ENCODE results near the gene PRMT1. TPM values are rescaled to one million over a fixed set of nuclear protein-coding genes. Genes with fewer than 3 reads are reported as not detected.
"Not testable (repeated sequence)": the region's sequence is repeated elsewhere in the genome, so short reads cannot be mapped to it uniquely, and the experiment has no call there.

Gene PRMT1
- total and polyA plus RNA-seq, 2 donors from 2014 or later = 119 to 131 TPM

DNA sequence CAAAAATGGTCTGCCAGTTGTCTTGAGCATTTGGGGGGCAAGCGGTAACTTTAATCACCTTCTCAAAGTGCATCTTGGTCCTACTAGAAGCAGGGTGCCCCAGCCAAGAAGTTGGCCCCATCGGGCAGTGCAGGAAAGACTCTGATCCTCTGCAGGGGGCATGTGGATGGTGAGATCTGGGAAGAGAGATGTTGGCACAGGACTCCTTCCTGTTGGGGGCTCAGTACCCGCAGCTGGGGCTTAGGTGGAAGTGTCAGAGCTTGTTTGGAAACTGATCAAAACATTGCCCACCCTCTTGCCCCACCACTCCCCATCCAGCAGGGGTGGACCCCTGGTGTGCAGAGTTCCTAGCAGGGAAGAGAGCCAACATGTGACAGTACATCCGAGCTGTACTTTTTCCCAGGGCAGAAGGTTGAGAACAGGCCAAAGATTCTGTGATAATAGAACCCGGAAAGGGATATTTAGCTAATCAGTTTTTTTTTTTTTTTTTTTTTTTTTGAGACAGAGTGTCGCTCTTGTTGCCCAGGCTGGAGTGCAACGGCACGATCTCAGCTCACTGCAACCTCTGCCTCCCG lies 46.0 kb upstream of the PRMT1 start:
- Histone ChIP-seq H3K36me3 (ENCODE audit: control insufficient read depth in 2 of 3, insufficient read depth in 3 of 3, low read length in 3 of 3) (peaks cover 0 to 3% (median 0%) of the 10 kb centered on the region in 3 donors), H3K4me1 (ENCODE audit: control insufficient read depth in 2 of 3, insufficient read depth in 2 of 3, low read depth in 1 of 3, low read length in 3 of 3) (peaks cover 0 to 10% (median 4%) of the 10 kb centered on the region in 3 donors), H3K9me3 (ENCODE audit: control insufficient read depth in 2 of 3, insufficient read depth in 1 of 3, low read length in 3 of 3) (no peaks in the 10 kb centered on the region), H3K27me3 (ENCODE audit: control insufficient read depth, insufficient read depth, low read length) (no peaks in the 10 kb centered on the region), H3K9ac (ENCODE audit: low read length in 3 of 3) (no peak overlapping the region), H3K4me3 (ENCODE audit: low read length in 3 of 3) (no peak overlapping the region), H3K27ac (ENCODE audit: low read depth in 2 of 2, low read length in 2 of 2) (no peak overlapping the region)
- no peak for TF ChIP-seq CTCF (IDR thresholded peaks at IDR 0.05; ENCODE audit: borderline replicate concordance, extremely low read depth, insufficient read depth)
- intact Hi-C loops (cut with DNase I) = no loop called here
- DNase-seq (no peak), FAIRE-seq (no peak)

GRCh38 chr19:49631610-49632192 lies 45.4 kb upstream of the PRMT1 start:
- Histone ChIP-seq H3K4me1 (ENCODE audit: control insufficient read depth in 2 of 3, insufficient read depth in 2 of 3, low read depth in 1 of 3, low read length in 3 of 3) (peaks cover 0 to 12% (median 4%) of the 10 kb centered on the region in 3 donors), H3K27ac (ENCODE audit: low read depth in 2 of 2, low read length in 2 of 2) (no peak overlapping the region), H3K9me3 (ENCODE audit: control insufficient read depth in 2 of 3, insufficient read depth in 1 of 3, low read length in 3 of 3) (no peaks in the 10 kb centered on the region), H3K36me3 (ENCODE audit: control insufficient read depth in 2 of 3, insufficient read depth in 3 of 3, low read length in 3 of 3) (peaks cover 0 to 3% (median 0%) of the 10 kb centered on the region in 3 donors), H3K9ac (ENCODE audit: low read length in 3 of 3) (no peak overlapping the region), H3K27me3 (ENCODE audit: control insufficient read depth, insufficient read depth, low read length) (no peaks in the 10 kb centered on the region), H3K4me3 (ENCODE audit: low read length in 3 of 3) (no peak overlapping the region)
- no peak for TF ChIP-seq CTCF (IDR thresholded peaks at IDR 0.05; ENCODE audit: borderline replicate concordance, extremely low read depth, insufficient read depth)
- no peak for FAIRE-seq
- DNase-seq = no peak
- intact Hi-C loops (cut with DNase I) = no loop called here

DNA sequence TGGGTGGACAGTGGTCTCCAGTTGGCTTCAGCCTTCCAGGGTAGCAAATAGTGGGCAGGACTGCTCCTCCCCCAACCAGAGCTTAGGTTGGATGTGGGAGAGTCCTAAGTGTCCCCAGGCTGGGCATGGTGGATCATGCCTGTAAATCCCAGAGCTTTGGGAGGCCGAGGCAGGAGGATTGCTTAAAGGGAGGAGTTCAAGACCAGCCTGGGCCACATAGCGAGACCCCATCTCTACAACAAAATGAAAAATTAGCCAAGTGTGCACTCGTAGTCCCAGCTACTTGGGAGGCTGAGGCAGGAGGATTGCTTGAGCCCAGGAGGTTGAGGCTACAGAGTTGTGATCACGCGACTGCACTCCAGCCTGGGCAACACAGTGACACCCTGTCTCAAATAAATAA lies 44.5 kb upstream of the PRMT1 start:
- no peak overlapping the region for H3K9ac ChIP-seq (ENCODE audit: low read length in 3 of 3)
- H3K4me1 ChIP-seq (ENCODE audit: control insufficient read depth in 2 of 3, insufficient read depth in 2 of 3, low read depth in 1 of 3, low read length in 3 of 3) = peaks cover 0 to 15% (median 4%) of the 10 kb centered on the region in 3 donors
- FAIRE-seq (no peak), DNase-seq (no peak)
- no peak for TF ChIP-seq CTCF (IDR thresholded peaks at IDR 0.05; ENCODE audit: borderline replicate concordance, extremely low read depth, insufficient read depth)
- H3K9me3 ChIP-seq (ENCODE audit: control insufficient read depth in 2 of 3, insufficient read depth in 1 of 3, low read length in 3 of 3) = no peaks in the 10 kb centered on the region
- H3K4me3 ChIP-seq (ENCODE audit: low read length in 3 of 3) = no peak overlapping the region
- H3K27me3 ChIP-seq (ENCODE audit: control insufficient read depth, insufficient read depth, low read length) = no peaks in the 10 kb centered on the region
- H3K27ac ChIP-seq (ENCODE audit: low read depth in 2 of 2, low read length in 2 of 2) = no peak overlapping the region
- intact Hi-C loops (cut with DNase I) = no loop called here
- no peaks in the 10 kb centered on the region for H3K36me3 ChIP-seq (ENCODE audit: control insufficient read depth in 2 of 3, insufficient read depth in 3 of 3, low read length in 3 of 3)

GRCh38 chr19:49633273-49633672 lies 43.8 kb upstream of the PRMT1 start:
- H3K9me3 ChIP-seq (ENCODE audit: control insufficient read depth in 2 of 3, insufficient read depth in 1 of 3, low read length in 3 of 3); DNase-seq; FAIRE-seq; H3K27me3 ChIP-seq (ENCODE audit: control insufficient read depth, insufficient read depth, low read length); H3K36me3 ChIP-seq (ENCODE audit: control insufficient read depth in 2 of 3, insufficient read depth in 3 of 3, low read length in 3 of 3); H3K9ac ChIP-seq (ENCODE audit: low read length in 3 of 3); H3K4me3 ChIP-seq (ENCODE audit: low read length in 3 of 3); H3K27ac ChIP-seq (ENCODE audit: low read depth in 2 of 2, low read length in 2 of 2); intact Hi-C loops (cut with DNase I): not testable (repeated sequence)
- peaks cover 0 to 18% (median 4%) of the 10 kb centered on the region in 3 donors for H3K4me1 ChIP-seq (ENCODE audit: control insufficient read depth in 2 of 3, insufficient read depth in 2 of 3, low read depth in 1 of 3, low read length in 3 of 3)

Measured in kidney (tissue), 14 donors.